ENCODE data around the gene SLC29A4.
"Not testable (repeated sequence)": the region's sequence is repeated elsewhere in the genome, so short reads cannot be mapped to it uniquely, and the experiment has no call there.

SLC29A4 gene

GRCh38 chr7:5296611-5297226, 14.0 kb downstream of the SLC29A4 start:
- DNase-seq: no peak

- no peak for DNase-seq
Measured at GRCh38 chr7:5300366-5300765, 17.6 kb downstream of the SLC29A4 start.

- no peak for DNase-seq
Measured at GRCh38 chr7:5302577-5302976, 19.8 kb downstream of the SLC29A4 start.

GRCh38 chr7:5303061-5303460, 20.3 kb downstream of the SLC29A4 start:
- no peak for DNase-seq

- no peak for DNase-seq
Measured at GRCh38 chr7:5303591-5304505, 21.1 kb downstream of the SLC29A4 start.

- not testable (repeated sequence) for DNase-seq
Measured at GRCh38 chr7:5305050-5305449, 22.3 kb downstream of the SLC29A4 start.

GRCh38 chr7:5307221-5308142, 24.7 kb downstream of the SLC29A4 start:
- DNase-seq: not testable (repeated sequence)

GRCh38 chr7:5309146-5309545, 26.4 kb downstream of the SLC29A4 start:
- DNase-seq: no peak

- DNase-seq: no peak
Measured at GRCh38 chr7:5310822-5311405, 28.2 kb downstream of the SLC29A4 start.

GRCh38 chr7:5312276-5313070, 29.7 kb downstream of the SLC29A4 start:
- DNase-seq: not testable (repeated sequence)

- not testable (repeated sequence) for DNase-seq
Measured at GRCh38 chr7:5313076-5313885, 30.5 kb downstream of the SLC29A4 start.

GRCh38 chr7:5314864-5315263, 32.1 kb downstream of the SLC29A4 start:
- DNase-seq: no peak

- no peak for DNase-seq
Measured at GRCh38 chr7:5315761-5316160, 33.0 kb downstream of the SLC29A4 start.

GRCh38 chr7:5318613-5319012, 35.9 kb downstream of the SLC29A4 start:
- not testable (repeated sequence) for DNase-seq

GRCh38 chr7:5320391-5320790, 37.6 kb downstream of the SLC29A4 start:
- DNase-seq: no peak

GRCh38 chr7:5320802-5321396, 38.2 kb downstream of the SLC29A4 start:
- no peak for DNase-seq

GRCh38 chr7:5322621-5323410, 40.1 kb downstream of the SLC29A4 start:
- no peak for DNase-seq

- DNase-seq: not testable (repeated sequence)
Measured at GRCh38 chr7:5323800-5324781, 41.3 kb downstream of the SLC29A4 start.

All from NCI-H510A (cell line).